Iris pigment epithelial cell (primary cell): ENCODE data around the gene CHCHD10.

Source experiments
- DNase-seq: peaks from one replicate; pipeline ENCODE4 v3.0.0-alpha.2; 2011; ENCODE audit warnings: low read depth

CHCHD10 gene

DNA sequence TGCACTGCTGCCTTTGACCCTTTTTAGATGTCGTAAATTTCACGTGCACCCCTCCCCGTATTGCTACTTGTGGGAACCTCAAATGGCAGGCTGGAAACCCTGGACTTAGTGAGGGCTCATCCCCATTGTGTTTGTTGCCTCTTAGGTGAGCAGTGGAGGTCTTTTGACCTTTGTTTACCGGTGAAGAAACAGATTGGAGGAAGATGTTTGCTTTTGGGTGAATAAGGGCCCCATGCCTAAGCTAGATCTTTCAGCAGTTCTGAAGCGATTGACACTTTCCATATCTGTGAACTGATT is 19.8 kb upstream of the CHCHD10 start:
- no peak for DNase-seq

DNA sequence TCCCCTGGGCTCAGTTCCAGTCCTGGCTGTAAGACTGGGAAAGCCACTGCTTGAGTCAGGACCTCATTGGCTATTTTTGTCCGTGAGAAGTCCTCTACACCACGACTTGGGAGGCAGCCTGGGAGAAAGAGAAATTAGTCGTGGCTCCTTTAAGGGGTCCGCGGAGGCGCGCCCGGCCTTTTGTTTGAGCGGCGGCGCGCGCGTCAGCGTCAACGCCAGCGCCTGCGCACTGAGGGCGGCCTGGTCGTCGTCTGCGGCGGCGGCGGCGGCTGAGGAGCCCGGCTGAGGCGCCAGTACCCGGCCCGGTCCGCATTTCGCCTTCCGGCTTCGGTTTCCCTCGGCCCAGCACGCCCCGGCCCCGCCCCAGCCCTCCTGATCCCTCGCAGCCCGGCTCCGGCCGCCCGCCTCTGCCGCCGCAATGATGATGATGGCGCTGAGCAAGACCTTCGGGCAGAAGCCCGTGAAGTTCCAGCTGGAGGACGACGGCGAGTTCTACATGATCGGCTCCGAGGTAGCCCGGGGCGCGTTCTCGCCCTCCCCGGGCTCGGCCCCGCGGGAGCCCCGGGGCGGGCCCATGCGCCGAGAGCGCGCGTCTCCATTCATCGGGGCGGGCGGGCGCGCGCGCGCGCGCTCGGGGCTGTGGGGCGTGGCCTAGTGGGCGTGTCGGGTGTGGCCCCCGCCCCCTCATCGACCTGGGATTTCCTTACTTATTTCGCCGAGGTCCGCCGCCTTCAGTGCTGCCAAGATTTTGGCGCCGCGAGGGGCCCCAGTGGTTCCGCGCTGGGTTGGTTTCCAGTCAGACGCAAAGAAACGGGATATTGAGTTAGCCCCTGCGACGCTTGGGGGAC is 19.2 kb upstream of the CHCHD10 start, which contains the start of gene SMARCB1:
Gene SMARCB1 (plus strand): TSS at position 215 of the 848 bp plus-strand sequence. CDS start 204 bp downstream, at position 419.
- DNase-seq = peak; percentile 87

DNA sequence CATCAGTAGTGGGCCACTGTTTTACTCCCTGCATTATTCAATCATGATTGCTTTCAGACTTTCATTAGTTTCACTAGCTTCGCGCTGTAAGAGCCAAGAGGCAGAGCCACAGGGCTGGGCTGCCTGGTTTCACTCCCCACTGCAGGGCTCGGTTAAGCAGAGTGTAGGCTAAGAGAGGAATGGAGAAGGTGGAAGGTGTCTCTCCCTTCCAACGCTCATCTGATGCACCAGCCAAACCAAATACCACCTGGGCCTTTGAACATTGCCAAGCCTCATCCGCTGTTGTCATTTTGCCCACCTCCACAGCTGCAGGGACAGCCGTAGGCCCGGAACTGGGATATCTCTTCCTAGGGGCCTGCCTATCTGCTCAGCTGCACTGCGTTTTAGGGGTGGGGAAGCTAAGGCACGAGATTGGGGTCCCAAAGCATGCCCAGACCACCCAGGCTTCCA is 18.5 kb upstream of the CHCHD10 start:
- DNase-seq = no peak

DNA sequence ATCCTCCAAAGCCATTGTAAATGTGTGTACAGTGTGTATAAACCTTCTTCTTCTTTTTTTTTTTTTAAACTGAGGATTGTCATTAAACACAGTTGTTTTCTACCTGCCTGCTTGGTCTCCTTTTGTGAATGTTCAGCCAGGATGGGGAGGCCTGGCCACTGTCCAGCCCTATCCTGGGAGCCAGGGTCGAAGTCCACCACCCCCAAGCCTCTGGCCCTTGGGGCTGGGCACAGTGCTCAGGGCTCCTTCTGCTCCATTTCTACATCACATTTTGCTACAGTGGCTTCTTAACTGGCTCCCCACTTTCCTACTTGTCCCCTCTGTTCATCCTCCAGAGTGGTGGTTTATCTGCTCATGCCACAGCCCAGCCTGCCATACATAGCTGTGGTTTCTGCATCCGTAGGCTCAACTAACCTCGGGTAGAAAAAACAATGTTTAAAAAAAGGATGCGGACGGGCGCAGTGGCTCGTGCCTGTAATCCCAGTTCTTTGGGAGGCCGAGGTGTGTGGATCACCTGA is 16.5 kb upstream of the CHCHD10 start:
- peak; percentile 49 for DNase-seq

DNA sequence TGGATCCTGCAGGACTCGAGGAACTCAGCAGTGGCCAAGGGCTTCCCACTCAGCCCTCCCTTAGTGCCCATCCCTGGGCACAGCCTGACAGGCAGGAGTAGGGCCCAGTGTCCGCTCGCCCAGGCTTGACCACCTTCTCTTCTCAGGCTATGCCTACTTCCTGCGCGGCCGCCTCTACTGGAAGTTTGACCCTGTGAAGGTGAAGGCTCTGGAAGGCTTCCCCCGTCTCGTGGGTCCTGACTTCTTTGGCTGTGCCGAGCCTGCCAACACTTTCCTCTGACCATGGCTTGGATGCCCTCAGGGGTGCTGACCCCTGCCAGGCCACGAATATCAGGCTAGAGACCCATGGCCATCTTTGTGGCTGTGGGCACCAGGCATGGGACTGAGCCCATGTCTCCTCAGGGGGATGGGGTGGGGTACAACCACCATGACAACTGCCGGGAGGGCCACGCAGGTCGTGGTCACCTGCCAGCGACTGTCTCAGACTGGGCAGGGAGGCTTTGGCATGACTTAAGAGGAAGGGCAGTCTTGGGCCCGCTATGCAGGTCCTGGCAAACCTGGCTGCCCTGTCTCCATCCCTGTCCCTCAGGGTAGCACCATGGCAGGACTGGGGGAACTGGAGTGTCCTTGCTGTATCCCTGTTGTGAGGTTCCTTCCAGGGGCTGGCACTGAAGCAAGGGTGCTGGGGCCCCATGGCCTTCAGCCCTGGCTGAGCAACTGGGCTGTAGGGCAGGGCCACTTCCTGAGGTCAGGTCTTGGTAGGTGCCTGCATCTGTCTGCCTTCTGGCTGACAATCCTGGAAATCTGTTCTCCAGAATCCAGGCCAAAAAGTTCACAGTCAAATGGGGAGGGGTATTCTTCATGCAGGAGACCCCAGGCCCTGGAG is 15.7 kb upstream of the CHCHD10 start:
- no peak for DNase-seq

DNA sequence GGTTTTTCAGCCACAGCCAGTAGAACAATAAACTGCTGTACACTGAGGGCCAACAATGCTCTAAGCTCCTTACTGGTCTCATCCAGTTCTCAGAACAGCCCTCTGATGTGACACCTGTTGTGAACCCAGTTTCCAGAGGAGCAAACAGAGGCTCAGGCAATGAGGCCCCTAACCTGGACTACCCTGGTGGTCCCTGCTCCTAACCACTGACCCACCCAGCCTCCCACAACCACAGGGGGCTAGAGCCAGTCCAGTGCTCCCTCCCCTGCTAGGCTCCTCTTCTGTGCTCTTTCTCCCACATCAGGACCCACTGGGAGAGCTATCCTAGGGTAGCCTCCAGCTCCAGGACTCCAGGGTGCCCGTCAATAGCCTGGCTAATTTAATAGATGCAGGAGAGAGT is 14.9 kb upstream of the CHCHD10 start:
- no peak for DNase-seq

DNA sequence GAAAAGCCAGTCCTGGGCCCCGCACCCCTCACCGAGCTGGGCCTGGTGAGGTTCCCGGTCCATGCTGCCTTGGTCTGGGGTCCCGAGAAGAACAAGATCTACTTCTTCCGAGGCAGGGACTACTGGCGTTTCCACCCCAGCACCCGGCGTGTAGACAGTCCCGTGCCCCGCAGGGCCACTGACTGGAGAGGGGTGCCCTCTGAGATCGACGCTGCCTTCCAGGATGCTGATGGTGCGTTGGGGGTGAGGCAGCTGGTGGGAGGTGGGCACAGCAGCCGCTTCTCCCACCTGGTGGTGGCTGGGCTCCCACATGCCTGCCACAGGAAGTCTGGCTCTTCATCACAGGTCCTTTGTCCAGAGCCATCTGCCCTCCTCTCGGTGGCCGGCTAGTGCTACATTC is 14.5 kb upstream of the CHCHD10 start:
- DNase-seq = no peak

DNA sequence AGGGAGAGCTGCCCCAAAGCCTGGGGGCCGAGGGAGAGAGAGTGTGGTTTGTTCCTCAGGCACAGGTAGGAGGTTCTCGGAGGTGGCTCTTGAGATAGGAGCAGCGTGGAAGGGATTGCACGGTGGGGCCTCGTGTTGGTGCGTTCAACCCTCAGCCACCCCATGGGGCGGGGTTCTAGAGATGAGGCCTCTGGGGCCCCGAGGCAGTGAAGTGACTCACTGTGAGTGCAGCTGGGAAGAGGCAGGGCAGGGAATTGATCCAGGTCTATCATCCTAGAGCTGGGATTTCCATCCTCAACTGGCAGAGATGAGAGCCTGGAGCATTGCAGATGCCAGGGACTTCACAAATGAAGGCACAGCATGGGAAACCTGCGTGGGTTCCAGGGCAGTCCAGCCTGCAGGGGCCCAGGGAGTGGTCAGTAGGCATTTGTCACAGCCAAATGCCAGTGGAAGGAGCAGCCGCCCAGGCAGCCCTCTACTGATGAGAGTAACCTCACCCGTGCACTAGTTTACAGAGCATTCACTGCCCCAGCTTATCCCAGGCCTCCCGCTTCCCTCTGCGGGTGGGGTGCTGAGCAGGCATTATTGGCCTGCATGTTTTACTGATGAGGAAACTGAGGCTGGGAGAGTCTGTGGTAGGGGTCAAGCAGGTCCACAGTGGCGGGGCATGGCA is 13.9 kb upstream of the CHCHD10 start:
- DNase-seq = peak; percentile 42

DNA sequence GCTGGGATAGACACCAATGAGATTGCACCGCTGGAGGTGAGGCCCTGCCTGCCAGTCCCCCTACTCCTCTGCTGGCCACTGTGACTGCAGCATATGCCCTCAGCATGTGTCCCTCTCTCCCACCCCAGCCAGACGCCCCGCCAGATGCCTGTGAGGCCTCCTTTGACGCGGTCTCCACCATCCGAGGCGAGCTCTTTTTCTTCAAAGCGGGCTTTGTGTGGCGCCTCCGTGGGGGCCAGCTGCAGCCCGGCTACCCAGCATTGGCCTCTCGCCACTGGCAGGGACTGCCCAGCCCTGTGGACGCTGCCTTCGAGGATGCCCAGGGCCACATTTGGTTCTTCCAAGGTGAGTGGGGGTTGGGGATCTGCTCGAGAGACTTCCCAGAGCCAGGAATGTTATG is 13.3 kb upstream of the CHCHD10 start:
- DNase-seq = no peak

DNA sequence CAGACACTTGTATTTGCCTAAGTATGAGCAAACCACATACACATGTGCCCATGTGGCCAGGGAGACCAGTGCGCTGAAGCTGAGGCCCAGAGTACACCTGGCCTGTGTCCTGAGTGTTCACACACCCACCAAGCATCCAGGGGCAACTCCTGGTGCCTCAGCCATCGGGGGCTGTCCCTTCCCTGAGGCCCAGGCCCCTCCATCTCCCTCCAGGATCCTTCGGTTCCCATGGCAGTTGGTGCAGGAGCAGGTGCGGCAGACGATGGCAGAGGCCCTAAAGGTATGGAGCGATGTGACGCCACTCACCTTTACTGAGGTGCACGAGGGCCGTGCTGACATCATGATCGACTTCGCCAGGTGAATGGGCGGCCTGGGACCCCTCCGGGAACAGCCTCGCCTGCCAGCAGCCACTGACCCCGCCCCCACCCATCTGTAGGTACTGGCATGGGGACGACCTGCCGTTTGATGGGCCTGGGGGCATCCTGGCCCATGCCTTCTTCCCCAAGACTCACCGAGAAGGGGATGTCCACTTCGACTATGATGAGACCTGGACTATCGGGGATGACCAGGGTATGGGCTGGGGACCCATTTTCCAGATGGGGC is 12.5 kb upstream of the CHCHD10 start:
- DNase-seq = no peak

DNA sequence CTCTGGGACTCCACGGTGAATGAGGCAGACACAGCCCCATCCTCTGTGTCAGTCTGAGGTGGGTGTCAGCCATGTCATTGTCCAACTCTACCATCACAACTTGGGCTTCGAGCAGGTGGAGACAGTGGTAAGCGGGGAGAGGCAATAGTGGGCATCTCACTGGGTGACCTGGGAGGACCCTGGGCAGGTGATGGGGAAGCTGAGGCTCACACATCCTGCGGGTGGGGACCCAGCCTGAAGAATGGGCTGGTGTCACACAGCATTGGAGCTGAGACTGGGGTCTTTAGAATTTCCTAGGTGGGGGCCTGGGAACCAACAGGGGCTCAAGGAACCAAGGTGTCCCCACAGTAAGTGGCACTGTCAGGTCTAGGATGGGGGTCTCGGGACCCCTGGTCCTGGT is 12.0 kb upstream of the CHCHD10 start:
- DNase-seq = no peak

DNA sequence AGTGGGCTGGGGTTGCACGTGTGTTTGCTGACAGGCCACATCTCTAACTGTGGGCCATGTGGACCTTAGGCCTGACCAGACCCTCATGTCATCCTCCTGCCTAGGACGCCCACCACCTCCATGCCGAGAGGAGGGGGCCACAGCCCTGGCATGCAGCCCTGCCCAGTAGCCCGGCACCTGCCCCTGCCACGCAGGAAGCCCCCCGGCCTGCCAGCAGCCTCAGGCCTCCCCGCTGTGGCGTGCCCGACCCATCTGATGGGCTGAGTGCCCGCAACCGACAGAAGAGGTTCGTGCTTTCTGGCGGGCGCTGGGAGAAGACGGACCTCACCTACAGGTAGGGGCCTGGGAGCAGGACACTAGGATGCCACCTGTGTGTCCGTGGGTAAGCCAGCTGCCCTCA is 11.3 kb upstream of the CHCHD10 start:
- DNase-seq = no peak

DNA sequence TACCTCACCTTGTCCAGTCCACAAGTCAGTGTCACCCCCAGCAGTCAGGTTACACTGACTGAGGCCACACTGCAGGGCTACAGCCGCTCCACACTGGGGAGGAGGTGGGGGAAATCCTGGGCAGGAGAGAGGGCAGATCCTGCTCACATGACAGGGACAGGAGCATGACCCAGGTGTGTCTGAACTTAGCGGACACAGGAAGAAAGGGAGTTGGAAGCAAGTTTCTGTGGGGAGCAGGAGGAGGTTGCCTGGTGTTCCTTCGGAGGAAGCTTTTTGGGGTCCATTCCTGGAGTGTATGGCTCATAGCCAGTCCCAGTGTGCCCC is 10.8 kb upstream of the CHCHD10 start:
- DNase-seq = no peak

DNA sequence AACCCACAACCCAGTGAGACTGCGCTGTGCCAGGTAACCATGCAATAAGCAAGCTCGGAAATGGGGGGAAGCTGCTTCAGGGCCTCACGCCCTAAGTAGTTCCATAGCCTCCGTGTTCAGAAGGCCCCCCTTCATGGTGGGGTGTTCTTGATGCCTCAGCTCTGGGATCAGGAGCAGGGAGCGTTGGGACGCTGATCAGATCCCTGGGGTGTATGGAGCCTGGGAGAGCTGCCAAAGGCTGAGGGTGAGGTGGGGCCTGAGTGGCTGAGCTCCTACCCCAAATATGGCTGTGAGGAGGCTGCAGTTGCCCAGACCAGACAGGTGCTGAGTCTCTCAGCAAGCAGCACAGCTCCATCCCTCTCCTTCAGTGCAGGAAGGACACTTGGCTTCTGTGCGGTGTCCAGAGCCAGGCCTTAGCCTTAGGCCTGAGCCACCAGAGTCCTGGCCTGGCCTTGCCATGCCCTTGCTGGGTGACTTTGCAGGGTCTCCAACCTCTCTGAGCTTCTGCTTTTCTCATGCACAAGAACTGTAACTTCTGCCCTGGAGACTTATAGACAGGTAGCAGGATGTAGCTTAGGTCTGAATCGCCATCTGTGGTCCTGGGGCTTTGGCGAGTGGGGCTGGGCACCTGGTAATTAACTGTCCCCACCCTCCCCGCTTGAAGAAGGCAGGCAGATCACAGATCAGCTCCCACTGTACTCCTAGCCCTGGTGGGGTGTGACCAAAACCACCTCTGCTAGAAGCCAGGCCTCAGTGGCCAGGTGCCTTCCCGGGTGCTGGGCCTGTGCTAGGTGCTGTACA is 10.2 kb upstream of the CHCHD10 start:
- DNase-seq = no peak

DNA sequence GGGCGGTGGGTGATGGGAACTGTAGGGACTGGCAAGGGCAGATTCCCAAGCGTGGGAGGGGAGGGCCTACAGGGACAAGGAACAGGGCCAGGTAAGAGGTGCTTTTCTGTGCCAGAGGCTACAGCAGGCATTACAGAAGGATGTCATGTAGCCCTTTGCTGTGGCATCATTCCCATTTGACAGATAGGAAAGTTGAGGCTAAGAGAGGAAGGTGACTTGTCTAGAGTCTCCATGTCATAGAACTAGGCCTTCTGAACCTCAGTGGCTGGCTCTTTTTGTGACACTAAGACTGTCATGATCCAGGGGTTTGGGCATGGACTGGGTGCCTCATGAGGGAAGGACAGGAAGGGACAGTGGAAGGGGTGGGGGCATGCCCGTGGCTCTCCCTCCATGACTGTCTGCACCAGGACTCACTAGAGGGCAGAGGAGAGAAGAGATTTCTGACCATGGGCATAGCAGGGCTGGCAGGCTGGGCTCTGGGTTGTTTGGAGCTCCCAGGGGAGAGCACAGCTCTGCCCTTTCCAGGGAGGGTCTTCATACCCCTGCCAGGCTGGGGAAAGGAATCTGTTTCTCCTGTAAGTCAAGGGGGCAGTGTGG is 8.1 kb upstream of the CHCHD10 start:
- DNase-seq = no peak

DNA sequence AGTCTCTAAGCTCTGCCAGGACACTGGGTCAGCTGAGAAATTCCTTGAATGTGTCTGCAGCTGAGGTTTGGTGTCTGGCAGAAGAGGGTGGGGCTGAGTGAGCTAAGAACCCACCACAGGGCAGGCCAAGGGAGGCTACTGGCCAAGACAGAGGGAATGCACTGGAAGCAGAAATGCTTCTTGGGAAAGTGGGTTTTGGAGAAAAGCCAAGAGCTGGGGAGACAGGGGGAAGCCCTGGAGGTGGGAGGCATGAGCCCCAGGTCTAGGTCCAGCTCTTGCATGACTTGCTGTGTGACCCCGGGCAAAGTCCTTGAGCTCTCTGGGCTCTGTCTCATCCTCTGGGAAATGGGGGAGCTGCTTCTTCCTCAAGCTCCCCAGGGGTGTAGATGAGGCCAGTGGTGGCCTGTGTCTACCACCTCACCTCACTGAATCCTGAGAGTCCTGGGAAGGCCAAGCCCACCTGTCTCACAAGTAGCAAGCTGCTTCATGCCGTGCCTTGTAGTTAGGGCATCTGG is 7.2 kb upstream of the CHCHD10 start:
- DNase-seq = peak; percentile 54

DNA sequence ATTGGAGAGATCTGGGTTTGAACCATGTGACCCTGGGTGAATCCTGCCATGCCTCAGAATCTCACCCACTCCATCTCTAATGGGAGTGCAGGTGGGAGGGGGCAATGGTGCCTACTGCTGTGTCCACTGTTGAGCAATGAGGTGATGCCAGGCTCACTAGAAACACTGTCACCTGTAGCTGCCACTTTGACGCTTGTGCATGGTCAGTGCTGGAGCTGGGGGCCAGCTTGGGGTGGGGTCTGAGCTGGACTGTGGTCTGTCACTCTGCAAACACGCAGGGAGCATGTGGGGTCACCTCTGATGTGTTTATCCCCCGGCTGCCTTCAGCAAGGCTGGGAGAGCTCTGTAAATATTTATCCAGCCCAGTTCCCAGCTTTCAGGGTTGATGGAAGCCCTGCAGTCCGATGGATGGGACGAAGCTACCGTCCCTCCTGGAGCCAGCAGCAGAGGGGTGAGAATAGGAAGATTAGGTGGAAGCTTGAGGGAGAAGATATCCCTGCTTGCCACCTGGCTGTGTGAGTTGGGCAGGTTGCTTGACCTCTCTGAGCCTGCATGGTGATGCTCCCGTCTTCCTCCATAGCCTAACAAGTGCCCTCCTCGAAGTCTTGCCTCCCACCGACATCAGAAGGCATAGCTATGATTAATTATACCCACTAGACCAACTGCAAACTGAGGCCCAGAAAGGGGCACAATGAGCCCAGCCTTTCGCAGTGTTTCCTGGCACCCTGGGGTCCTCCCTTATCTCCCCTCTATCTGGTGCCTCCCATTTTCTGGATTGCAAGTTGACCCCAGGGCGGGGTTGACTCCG is 6.5 kb upstream of the CHCHD10 start:
- no peak for DNase-seq

DNA sequence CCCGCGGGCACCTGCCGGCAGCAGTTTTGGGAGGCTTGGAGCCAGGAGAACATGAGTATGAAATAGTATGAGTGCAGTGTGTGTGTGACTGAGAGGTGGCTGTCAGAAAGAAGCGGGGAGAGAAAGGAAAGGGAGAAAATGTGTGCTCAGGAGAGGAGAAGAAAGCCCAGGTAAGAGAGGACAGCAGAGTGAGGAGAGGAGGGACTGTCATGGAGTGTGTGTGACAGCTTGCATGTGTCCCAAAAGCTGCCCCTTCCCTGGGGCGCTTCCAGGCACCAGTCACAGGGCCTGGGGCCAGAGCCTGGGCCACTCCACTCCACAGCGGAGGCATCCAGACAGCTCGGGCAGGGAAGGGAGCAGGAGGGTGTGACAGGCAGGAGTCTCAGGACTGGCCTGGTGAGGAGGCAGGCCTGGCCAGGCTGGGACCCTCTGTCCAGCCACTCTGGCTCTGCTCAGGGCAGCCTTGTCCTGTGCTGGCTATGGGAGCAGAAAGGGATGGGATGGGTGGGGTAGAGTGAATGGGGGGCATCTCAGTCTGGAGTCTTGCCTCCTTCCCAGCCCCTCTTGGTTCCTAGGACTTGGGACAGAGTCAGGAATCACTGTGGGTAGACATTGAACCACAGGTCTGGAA is 5.8 kb upstream of the CHCHD10 start:
- no peak for DNase-seq
